ENCODE measurements around the gene ATXN7L3B.

DNA sequence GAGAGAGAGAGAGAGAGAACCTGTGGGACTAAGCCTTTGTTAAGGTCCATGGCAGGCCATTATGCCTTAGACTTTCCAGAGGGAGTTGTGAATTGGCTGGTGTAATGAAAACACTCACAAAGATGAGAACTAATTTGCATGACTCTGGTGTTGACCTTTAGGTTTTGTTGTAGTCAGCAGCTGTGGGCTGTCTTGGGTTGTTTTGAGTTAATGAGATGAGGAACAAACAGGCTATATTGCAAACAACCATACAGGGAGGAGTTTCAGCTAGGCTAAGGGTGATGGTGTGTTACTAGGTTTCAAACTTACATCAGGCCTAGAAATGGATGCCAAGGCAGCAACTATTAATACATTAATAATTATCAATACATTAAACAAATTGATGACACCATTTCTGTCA, 26.3 kb downstream of the ATXN7L3B start:
- TF ChIP-seq POLR2A (IDR thresholded peaks at IDR 0.05): no peak
- TF ChIP-seq, protein P1, sequence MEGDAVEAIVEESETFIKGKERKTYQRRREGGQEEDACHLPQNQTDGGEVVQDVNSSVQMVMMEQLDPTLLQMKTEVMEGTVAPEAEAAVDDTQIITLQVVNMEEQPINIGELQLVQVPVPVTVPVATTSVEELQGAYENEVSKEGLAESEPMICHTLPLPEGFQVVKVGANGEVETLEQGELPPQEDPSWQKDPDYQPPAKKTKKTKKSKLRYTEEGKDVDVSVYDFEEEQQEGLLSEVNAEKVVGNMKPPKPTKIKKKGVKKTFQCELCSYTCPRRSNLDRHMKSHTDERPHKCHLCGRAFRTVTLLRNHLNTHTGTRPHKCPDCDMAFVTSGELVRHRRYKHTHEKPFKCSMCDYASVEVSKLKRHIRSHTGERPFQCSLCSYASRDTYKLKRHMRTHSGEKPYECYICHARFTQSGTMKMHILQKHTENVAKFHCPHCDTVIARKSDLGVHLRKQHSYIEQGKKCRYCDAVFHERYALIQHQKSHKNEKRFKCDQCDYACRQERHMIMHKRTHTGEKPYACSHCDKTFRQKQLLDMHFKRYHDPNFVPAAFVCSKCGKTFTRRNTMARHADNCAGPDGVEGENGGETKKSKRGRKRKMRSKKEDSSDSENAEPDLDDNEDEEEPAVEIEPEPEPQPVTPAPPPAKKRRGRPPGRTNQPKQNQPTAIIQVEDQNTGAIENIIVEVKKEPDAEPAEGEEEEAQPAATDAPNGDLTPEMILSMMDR (IDR thresholded peaks at IDR 0.05): no peak
- no peak for TF ChIP-seq POLR2AphosphoS5 (IDR thresholded peaks at IDR 0.05)
- no peak for TF ChIP-seq EP300 (IDR thresholded peaks at IDR 0.05)
